ENCODE results near the gene FHL2. TPM values are rescaled to one million over a fixed set of nuclear protein-coding genes. Genes with fewer than 3 reads are reported as not detected.
"Not testable (repeated sequence)": the region's sequence is repeated elsewhere in the genome, so short reads cannot be mapped to it uniquely, and the experiment has no call there.

FHL2 gene
- polyA plus RNA-seq, 3 donors = 27.4 to 34.6 (median 30.6) TPM

DNA sequence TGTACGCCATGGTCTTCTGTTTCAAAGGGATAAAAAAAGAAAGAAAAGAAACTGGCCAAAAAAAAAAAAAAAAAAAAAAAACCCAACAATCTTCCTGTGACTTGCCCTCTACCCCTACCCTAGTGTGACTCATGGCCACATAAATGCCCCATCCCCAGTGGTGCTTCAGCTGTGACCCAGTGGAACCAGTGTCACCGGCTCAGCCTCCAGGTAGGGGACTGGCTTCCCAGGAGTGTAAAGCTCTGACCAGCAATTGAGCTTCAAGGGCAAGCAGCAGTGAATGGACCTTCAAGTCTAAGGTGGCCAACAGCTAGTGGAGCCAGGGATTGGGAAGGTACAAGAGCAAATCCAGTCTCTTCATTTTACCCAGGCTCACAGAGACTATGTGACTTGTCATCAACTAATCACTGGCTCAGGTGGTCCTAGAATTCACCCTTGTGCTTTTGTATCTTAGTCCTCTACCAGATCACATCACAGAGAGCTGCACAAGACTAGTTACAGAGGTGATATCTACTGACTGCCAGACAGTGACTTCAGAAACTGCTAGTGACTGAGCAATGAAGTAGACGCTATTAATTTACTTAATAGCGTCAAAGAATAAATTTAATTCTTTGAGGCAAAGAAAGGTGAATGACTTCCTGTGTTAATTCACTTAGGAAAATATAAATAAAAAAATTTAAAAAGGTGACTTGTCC is 68.0 kb downstream of the FHL2 start:
- no peak for DNase-seq (ENCODE audit: extremely low read depth in 1 of 11, low read depth in 9 of 11, low spot score in 4 of 11)

- peak in 3 of 11 donors; percentile 35 to 51 (median 46) for DNase-seq (ENCODE audit: extremely low read depth in 1 of 11, low read depth in 9 of 11, low spot score in 4 of 11)
These were observed 69.0 kb downstream of the FHL2 start, which contains the start of gene TGFBRAP1 for GRCh38 chr2:105329561-105330495. Gene TGFBRAP1, minus strand, starts transcription at chr2:105329735. Its CDS starts 21,434 bp downstream, at chr2:105308301.

DNA sequence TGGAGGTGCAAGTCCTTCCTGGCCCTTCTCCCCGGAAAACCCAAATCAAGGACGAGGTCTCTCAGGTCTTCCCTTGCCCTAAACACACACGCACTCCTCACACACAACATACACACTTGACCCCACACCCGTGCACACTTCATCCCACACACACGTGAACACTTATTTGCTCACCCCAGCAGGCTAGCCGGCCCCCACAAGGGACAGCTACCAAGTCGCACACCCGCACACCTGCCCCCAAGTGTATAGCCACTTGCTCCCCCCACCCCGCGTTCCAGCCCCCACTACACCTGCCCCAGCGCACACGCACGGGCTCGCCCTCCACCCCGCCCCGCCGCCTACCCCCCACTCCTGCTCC is 69.7 kb downstream of the FHL2 start:
- DNase-seq (ENCODE audit: extremely low read depth in 1 of 11, low read depth in 9 of 11, low spot score in 4 of 11) = peak in 1 of 11 donors; percentile 3

GRCh38 chr2:105328281-105329196 is 70.3 kb downstream of the FHL2 start:
- peak in 1 of 11 donors; percentile 6 for DNase-seq (ENCODE audit: extremely low read depth in 1 of 11, low read depth in 9 of 11, low spot score in 4 of 11)

- DNase-seq (ENCODE audit: extremely low read depth in 1 of 11, low read depth in 9 of 11, low spot score in 4 of 11) = no peak
These were observed 71.2 kb downstream of the FHL2 start for GRCh38 chr2:105327690-105328089.

DNA sequence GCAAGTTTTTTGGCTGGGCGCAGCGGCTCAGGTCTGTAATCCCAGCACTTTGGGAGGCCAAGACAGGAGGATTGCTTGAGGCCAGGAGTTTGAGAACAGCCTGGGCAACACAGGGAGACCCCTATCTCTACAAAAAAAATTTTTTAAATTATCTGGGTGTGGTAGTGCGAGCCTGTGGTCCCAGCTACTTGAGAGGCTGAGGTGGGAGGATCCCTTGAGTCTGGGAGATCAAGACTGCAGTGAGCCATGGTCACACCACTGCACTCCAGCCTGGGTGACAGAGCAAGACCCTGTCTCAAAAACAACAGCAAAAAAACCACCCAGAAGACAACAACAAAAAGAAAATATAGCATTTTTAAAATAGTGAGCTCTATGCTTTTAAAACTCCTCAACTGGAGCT is 71.6 kb downstream of the FHL2 start:
- not testable (repeated sequence) for DNase-seq (ENCODE audit: extremely low read depth in 1 of 11, low read depth in 9 of 11, low spot score in 4 of 11)

DNA sequence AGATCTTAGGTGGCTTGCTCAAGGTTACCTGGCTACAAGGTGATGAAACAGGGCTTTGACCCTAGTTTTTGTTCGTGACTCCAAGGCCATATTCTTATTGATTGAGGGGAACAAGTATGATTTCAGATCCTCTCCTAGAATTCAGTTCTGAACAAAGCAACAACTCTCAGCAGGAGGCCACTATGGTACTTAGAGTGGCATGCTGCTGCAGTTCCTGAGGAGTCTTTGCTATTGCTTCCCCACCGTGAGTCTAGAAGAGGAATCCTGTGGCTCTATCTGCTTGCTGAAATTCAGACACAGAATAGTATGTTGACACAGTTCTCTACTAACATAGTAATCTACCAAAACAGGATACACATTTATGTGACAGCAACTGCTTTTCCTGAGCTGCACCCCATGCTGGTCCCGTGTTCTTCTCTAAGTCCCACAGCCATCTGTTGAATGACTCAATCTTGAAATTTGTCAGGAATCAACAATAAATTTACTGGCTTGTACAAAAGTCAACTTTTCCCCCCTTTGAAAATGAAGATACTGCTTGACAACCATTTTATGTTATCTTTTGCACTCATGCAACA is 73.4 kb downstream of the FHL2 start:
- no peak for DNase-seq (ENCODE audit: extremely low read depth in 1 of 11, low read depth in 9 of 11, low spot score in 4 of 11)

DNA sequence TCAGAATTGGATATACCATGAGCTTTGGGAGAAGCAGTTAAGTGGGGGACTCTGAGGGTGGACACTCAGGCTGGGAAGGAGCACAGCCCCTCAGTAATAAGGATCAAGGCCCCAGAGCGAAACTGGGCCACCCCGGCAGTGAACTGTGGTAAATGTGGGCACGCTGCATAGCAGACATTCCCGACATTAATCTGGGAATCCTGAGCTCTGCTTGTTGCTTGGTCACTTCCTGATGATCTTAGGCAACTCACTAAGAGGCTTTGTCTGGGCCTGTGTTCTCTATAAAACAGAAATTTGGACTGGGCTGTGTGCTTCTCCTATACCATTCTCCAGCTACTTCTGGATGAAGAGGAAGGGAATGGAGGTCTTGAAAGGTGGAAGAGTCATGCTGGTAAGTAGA is 74.1 kb downstream of the FHL2 start:
- no peak for DNase-seq (ENCODE audit: extremely low read depth in 1 of 11, low read depth in 9 of 11, low spot score in 4 of 11)

DNA sequence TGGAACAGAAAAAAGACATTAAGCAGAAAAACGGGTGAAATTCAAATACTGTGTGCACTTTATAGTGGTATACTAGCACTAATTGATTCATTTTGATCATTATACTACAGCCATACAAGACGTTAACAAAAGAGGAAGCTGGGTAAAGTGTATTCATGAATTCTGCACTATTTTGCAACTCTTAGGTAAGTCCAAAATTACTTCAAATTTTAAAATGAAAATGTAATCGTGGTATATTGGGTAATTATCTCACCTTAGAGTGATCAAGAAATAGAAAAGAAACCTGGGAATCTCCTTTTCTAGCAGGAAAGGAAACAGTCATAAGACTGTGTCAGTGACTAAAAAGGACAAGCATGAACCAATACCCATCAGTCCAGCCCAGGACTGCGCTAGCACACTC is 74.8 kb downstream of the FHL2 start:
- DNase-seq (ENCODE audit: extremely low read depth in 1 of 11, low read depth in 9 of 11, low spot score in 4 of 11) = no peak

DNA sequence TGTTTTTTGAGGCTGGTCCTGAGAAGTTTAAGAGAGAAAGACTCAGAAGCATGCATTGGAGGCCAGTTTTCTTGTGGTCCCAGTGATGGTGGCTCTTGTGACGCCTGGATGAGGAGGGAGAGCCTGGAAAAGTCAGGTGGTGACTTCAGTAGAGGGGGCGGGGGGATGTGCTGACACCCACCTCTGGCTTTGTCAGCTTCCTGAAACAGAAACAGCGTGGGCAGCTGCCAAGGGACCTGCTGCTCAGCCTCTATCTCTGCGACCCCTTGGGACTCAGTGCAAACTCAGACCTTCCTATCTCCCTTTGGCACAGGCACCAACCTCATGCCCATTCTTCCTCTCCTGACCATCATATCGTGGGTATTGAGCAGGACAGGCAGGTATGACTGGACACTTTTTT is 75.7 kb downstream of the FHL2 start:
- DNase-seq (ENCODE audit: extremely low read depth in 1 of 11, low read depth in 9 of 11, low spot score in 4 of 11) = no peak

GRCh38 chr2:105321875-105322646 is 76.8 kb downstream of the FHL2 start:
- DNase-seq (ENCODE audit: extremely low read depth in 1 of 11, low read depth in 9 of 11, low spot score in 4 of 11) = no peak

- DNase-seq (ENCODE audit: extremely low read depth in 1 of 11, low read depth in 9 of 11, low spot score in 4 of 11) = no peak
These were observed 78.1 kb downstream of the FHL2 start for GRCh38 chr2:105320651-105321215.

- DNase-seq (ENCODE audit: extremely low read depth in 1 of 11, low read depth in 9 of 11, low spot score in 4 of 11) = no peak
These were observed 80.9 kb downstream of the FHL2 start for GRCh38 chr2:105317937-105318336.

DNA sequence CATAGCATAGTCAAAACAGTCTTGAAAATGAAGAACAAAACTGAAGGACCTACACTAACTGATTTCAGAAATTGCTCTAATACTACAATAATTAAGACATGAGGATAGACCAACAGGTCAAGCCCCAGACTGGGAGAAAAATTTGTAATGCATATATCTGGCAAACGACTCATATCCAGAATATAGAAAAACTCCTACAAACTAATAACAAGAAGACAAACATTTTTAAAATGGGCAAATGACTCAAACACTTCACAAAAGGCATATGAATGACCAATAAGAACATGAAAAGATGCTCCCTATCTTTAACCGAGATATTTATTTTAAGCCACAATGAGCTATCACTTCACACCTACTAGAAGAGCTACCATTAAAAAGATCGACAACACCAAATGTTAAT is 83.5 kb downstream of the FHL2 start:
- DNase-seq (ENCODE audit: extremely low read depth in 1 of 11, low read depth in 9 of 11, low spot score in 4 of 11) = no peak

- DNase-seq (ENCODE audit: extremely low read depth in 1 of 11, low read depth in 9 of 11, low spot score in 4 of 11) = no peak
These were observed 85.0 kb downstream of the FHL2 start for GRCh38 chr2:105313877-105314276.

All from renal cortex interstitium (tissue), 11 donors.